ENCODE measurements around the gene PIGT. TPM values are rescaled to one million over a fixed set of nuclear protein-coding genes. Genes with fewer than 3 reads are reported as not detected.

PIGT gene
- 149 TPM for polyA plus RNA-seq (2013, experiment 1 of 2; ENCODE audit: insufficient read length)
- 139 TPM for polyA plus RNA-seq (2013, experiment 2 of 2; ENCODE audit: insufficient read length)

- peak; percentile 85 for DNase-seq
Measured at GRCh38 chr20:45415822-45416637, at the start of gene PIGT. Gene PIGT (plus strand): TSS chr20:45416141. CDS start chr20:45416157, 16 bp downstream.

GRCh38 chr20:45366192-45366591 lies 49.7 kb upstream of the PIGT start:
- DNase-seq = no peak

- no peak for DNase-seq
Measured at GRCh38 chr20:45366631-45367030, 49.3 kb upstream of the PIGT start.

- no peak for DNase-seq
Measured at GRCh38 chr20:45367126-45367525, 48.8 kb upstream of the PIGT start.

GRCh38 chr20:45368221-45368980 lies 47.5 kb upstream of the PIGT start:
- DNase-seq = no peak

- no peak for DNase-seq
Measured at GRCh38 chr20:45370571-45371160, 45.3 kb upstream of the PIGT start.

- DNase-seq = no peak
Measured at GRCh38 chr20:45372241-45372640, 43.7 kb upstream of the PIGT start.

- DNase-seq = no peak
Measured at GRCh38 chr20:45372646-45373352, 43.1 kb upstream of the PIGT start.

- peak; percentile 78 for DNase-seq
Measured at GRCh38 chr20:45373353-45374100, 42.4 kb upstream of the PIGT start.

- DNase-seq = no peak
Measured at GRCh38 chr20:45374101-45374467, 41.9 kb upstream of the PIGT start.

GRCh38 chr20:45374966-45375365 lies 41.0 kb upstream of the PIGT start:
- DNase-seq = no peak

GRCh38 chr20:45377269-45377668 lies 38.7 kb upstream of the PIGT start:
- no peak for DNase-seq

- DNase-seq = no peak
Measured at GRCh38 chr20:45378191-45378590, 37.8 kb upstream of the PIGT start, which contains the start of gene TP53TG5. Gene TP53TG5 (minus strand): TSS chr20:45378325. CDS start chr20:45378236, 89 bp downstream.

GRCh38 chr20:45387274-45387673 lies 28.7 kb upstream of the PIGT start:
- no peak for DNase-seq

GRCh38 chr20:45390931-45391330 lies 25.0 kb upstream of the PIGT start:
- DNase-seq = no peak

- DNase-seq = no peak
Measured at GRCh38 chr20:45391559-45391958, 24.4 kb upstream of the PIGT start.

- DNase-seq = no peak
Measured at GRCh38 chr20:45392733-45393132, 23.2 kb upstream of the PIGT start.

GRCh38 chr20:45394221-45395113 lies 21.5 kb upstream of the PIGT start:
- no peak for DNase-seq

GRCh38 chr20:45395114-45395415 lies 20.9 kb upstream of the PIGT start:
- DNase-seq = no peak

- DNase-seq = no peak
Measured at GRCh38 chr20:45399018-45399417, 16.9 kb upstream of the PIGT start.

All from fibroblast of skin of scalp (primary cell).